HepG2 (cell line): ENCODE data around the gene SAP30. TPM values are rescaled to one million over a fixed set of nuclear protein-coding genes. Genes with fewer than 3 reads are reported as not detected.

Source experiments
- HIC2 ChIP-seq: sonication (generic); formaldehyde crosslinking; IDR thresholded peaks from 2 replicates; pipeline ENCODE4 v1.9.0; 2022; ENCODE audit warnings: low read depth, missing genetic modification reagents
- HNRNPUL1 ChIP-seq: fragments of 200-400 bp; formaldehyde crosslinking; IDR thresholded peaks from 2 replicates; pipeline ENCODE4 v1.6.1; 2017; ENCODE audit warnings: low read depth, mild to moderate bottlenecking, low read length, moderate library complexity
- HOXA7 ChIP-seq: sonication (generic); formaldehyde crosslinking; IDR thresholded peaks from 2 replicates; pipeline ENCODE4 v1.8.1; 2022; ENCODE audit warnings: mild to moderate bottlenecking, missing genetic modification reagents, moderate library complexity
- IKZF4 ChIP-seq: sonication (generic); formaldehyde crosslinking; IDR thresholded peaks from 2 replicates; pipeline ENCODE4 v1.5.1; 2020; ENCODE audit warnings: borderline replicate concordance, mild to moderate bottlenecking, low read depth, missing genetic modification reagents; ENCODE audit errors: not compliant biosample characterization
- KLF11 ChIP-seq: IDR thresholded peaks from 2 replicates; pipeline ENCODE4 v1.6.1; 2016; ENCODE audit warnings: missing compliant biosample characterization
- MATR3 ChIP-seq: sonication (generic); formaldehyde crosslinking; IDR thresholded peaks from 2 replicates; pipeline ENCODE4 v1.4.0; 2020; ENCODE audit warnings: missing genetic modification reagents
- MLLT10 ChIP-seq: sonication (generic); formaldehyde crosslinking; IDR thresholded peaks from 2 replicates; pipeline ENCODE4 v1.4.0; 2020; ENCODE audit warnings: missing genetic modification reagents
- NFYC ChIP-seq: IDR thresholded peaks from 2 replicates; pipeline ENCODE4 v1.6.1; 2016; ENCODE audit warnings: missing genetic modification reagents, missing compliant biosample characterization
- NRL ChIP-seq: sonication (generic); formaldehyde crosslinking; IDR thresholded peaks from 2 replicates; pipeline ENCODE4 v1.5.0; 2020; ENCODE audit warnings: missing genetic modification reagents, mild to moderate bottlenecking, moderate library complexity, borderline replicate concordance
- RNF2 ChIP-seq: fragments of 450-650 bp; conservative IDR thresholded peaks from 2 replicates; pipeline ENCODE4 v1.6.1; 2016; ENCODE audit warnings: low read depth
- SYNCRIP ChIP-seq: fragments of 200-400 bp; formaldehyde crosslinking; IDR thresholded peaks from 2 replicates; pipeline ENCODE4 v1.6.1; 2018; ENCODE audit warnings: mild to moderate bottlenecking, low read depth, low read length; ENCODE audit not compliant: insufficient read depth
- TEAD3 ChIP-seq: optimal IDR thresholded peaks from 2 replicates; pipeline ENCODE3; 2016; ENCODE audit warnings: borderline replicate concordance
- TOE1 ChIP-seq: sonication (generic); formaldehyde crosslinking; IDR thresholded peaks from 2 replicates; pipeline ENCODE4 v1.4.0; 2020; ENCODE audit warnings: mild to moderate bottlenecking, missing genetic modification reagents
- ZFAT ChIP-seq: sonication (generic); formaldehyde crosslinking; conservative IDR thresholded peaks from 2 replicates; pipeline ENCODE4 v1.8.1; 2023; ENCODE audit warnings: missing genetic modification reagents, inconsistent platforms
- ZFY ChIP-seq: sonication (generic); formaldehyde crosslinking; IDR thresholded peaks from 2 replicates; pipeline ENCODE4 v1.4.0; 2020; ENCODE audit warnings: missing genetic modification reagents
- ZIK1 ChIP-seq: sonication (generic); formaldehyde crosslinking; IDR thresholded peaks from 2 replicates; pipeline ENCODE4 v1.5.0; 2020; ENCODE audit warnings: mild to moderate bottlenecking, low read depth, missing genetic modification reagents, borderline replicate concordance
- ZNF17 ChIP-seq: sonication (generic); formaldehyde crosslinking; IDR thresholded peaks from 2 replicates; pipeline ENCODE4 v1.5.0; 2020; ENCODE audit warnings: mild to moderate bottlenecking, missing genetic modification reagents
- ZNF274 ChIP-seq: sonication (generic); formaldehyde crosslinking; IDR thresholded peaks from 2 replicates; pipeline ENCODE4 v1.5.1; 2020; ENCODE audit warnings: mild to moderate bottlenecking, missing genetic modification reagents
- polyA plus RNA-seq, 8 experiments: library from polyadenylated mRNA; depleted of rRNA in 3 of 8; stranded (reverse) in 7 of 8; unstranded in 1 of 8; fragments of >200 nt; fragmentation: Illumina TruSeq in 4 of 8; extraction: Trizol in 4 of 8; gene quantifications; 2 replicates each; pipeline versions ENCODE4 v1.2.1 to v1.2.3, GENCODE V29; 2011 to 2016; ENCODE audit warnings: low read depth in 4 of 8, missing spikeins in 1 of 8, mixed read lengths in 1 of 8; ENCODE audit not compliant: insufficient read depth in 1 of 8
- total RNA-seq, 5 experiments: library from RNA; depleted of rRNA; stranded (reverse); fragments of >200 nt; fragmentation: Illumina TruSeq; extraction: Trizol; gene quantifications; 2 replicates each; pipeline ENCODE4 v1.2.3, GENCODE V29; 2016; ENCODE audit warnings: low read depth in 1 of 5
- TF ChIP-seq, protein P1 (sequence below): IDR thresholded peaks from 2 replicates; pipeline ENCODE4 v1.6.1; 2018; ENCODE audit warnings: missing genetic modification reagents, mild to moderate bottlenecking, missing compliant biosample characterization
- TF ChIP-seq, protein P2 (sequence below): sonication (generic); formaldehyde crosslinking; IDR thresholded peaks from 2 replicates; pipeline ENCODE4 v1.9.0; 2021; ENCODE audit warnings: missing genetic modification reagents, borderline replicate concordance
- TF ChIP-seq, protein P3 (sequence below): IDR thresholded peaks from 2 replicates; pipeline ENCODE4 v1.6.1; 2016; ENCODE audit warnings: missing biosample characterization, missing genetic modification reagents, low read depth
- TF ChIP-seq, protein P4 (sequence below): sonication (generic); formaldehyde crosslinking; IDR thresholded peaks from 2 replicates; pipeline ENCODE4 v1.5.1; 2020; ENCODE audit warnings: missing genetic modification reagents, mild to moderate bottlenecking, borderline replicate concordance

The SAP30 gene
- total and polyA plus RNA-seq, 2 of the 13 experiments (the other 11 are each of a cell fraction or from before 2014, with no cell fraction given) = 14.2 to 25.1 TPM

DNA sequence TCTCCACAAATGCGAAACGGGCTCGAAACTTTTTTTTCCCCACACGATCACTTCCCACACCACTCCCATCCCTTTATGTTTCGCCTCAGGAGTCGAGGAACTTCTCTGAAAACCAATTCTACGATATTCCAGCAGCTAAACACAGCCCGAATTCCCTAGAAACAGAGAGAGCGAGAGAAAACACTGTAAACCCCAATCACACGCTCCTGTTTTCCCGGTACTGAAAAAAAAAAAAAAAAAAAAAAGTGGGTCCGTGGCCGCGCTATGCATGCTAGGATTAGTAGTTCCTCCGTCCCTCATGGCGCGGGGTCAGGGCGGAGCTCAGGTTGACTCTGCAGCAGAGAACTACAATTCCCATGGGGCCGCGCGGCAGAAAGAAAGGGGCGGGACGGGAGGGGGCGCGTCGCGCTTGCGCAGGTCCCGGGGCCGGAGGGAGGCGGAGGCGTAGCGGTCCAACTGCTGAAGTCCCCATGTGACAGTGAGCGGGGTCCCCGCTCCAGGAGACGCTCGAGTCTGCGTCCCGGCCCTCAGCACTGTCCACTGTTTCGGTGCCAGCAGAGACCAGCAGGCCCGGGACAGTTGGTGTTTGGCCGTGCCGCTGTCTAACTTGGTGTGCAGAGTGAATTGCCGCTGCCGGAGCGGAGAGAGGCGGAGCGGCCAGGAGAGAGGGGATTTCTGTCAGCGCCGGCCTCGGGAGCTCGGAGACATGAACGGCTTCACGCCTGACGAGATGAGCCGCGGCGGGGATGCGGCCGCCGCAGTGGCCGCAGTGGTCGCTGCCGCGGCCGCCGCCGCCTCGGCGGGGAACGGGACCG, at the start of gene SAP30 (continued):
- TF ChIP-seq, protein P1, sequence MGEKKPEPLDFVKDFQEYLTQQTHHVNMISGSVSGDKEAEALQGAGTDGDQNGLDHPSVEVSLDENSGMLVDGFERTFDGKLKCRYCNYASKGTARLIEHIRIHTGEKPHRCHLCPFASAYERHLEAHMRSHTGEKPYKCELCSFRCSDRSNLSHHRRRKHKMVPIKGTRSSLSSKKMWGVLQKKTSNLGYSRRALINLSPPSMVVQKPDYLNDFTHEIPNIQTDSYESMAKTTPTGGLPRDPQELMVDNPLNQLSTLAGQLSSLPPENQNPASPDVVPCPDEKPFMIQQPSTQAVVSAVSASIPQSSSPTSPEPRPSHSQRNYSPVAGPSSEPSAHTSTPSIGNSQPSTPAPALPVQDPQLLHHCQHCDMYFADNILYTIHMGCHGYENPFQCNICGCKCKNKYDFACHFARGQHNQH (CRISPR knock-in tag) = peak; percentile 63
- TF ChIP-seq NRL (CRISPR knock-in tag) (0 out of 2 replicates have a peak, but pooled peaks have one; percentile 34), HOXA7 (CRISPR knock-in tag) (no peak), ZFAT (CRISPR knock-in tag) (no peak), RNF2 (no peak), TOE1 (no peak), ZNF274 (CRISPR knock-in tag) (no peak), IKZF4 (CRISPR knock-in tag) (no peak), MATR3 (no peak), HNRNPUL1 (no peak), ZIK1 (CRISPR knock-in tag) (0 out of 2 replicates have a peak, but pooled peaks have one; percentile 30), KLF11 (CRISPR knock-in tag) (no peak), TEAD3 (CRISPR knock-in tag) (peak; percentile 45), ZNF17 (no peak), HIC2 (CRISPR knock-in tag) (no peak), ZFY (CRISPR knock-in tag) (peak; percentile 94), SYNCRIP (no peak), NFYC (CRISPR knock-in tag) (no peak), MLLT10 (CRISPR knock-in tag) (no peak)
- TF ChIP-seq, protein P2, sequence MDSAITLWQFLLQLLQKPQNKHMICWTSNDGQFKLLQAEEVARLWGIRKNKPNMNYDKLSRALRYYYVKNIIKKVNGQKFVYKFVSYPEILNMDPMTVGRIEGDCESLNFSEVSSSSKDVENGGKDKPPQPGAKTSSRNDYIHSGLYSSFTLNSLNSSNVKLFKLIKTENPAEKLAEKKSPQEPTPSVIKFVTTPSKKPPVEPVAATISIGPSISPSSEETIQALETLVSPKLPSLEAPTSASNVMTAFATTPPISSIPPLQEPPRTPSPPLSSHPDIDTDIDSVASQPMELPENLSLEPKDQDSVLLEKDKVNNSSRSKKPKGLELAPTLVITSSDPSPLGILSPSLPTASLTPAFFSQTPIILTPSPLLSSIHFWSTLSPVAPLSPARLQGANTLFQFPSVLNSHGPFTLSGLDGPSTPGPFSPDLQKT (CRISPR knock-in tag) = no peak
- TF ChIP-seq, protein P3, sequence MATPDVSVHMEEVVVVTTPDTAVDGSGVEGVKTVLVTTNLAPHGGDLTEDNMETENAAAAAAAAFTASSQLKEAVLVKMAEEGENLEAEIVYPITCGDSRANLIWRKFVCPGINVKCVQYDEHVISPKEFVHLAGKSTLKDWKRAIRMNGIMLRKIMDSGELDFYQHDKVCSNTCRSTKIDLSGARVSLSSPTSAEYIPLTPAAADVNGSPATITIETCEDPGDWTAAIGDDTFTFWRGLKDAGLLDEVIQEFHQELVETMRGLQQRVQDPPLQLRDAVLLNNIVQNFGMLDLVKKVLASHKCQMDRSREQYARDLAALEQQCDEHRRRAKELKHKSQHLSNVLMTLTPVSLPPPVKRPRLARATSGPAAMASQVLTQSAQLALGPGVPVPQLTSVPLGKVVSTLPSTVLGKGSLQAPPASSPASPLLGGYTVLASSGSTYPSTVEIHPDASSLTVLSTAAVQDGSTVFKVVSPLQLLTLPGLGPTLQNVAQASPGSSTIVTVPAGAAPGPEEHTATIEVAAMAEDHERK (CRISPR knock-in tag) = 0 out of 2 replicates have a peak, but pooled peaks have one; percentile 29
- TF ChIP-seq, protein P4, sequence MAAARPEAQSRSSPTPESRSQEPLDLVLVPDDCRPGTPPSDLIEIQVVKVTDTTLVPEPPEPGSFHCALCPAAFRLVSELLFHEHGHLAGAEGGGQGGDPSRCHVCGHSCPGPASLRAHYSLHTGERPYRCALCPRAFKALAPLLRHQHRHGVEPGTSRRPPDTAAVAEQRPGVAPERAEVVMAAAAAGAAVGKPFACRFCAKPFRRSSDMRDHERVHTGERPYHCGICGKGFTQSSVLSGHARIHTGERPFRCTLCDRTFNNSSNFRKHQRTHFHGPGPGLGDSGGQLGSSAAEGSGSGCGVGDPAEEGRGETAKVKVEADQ (CRISPR knock-in tag) = no peak
